G401 (cell line): ENCODE results near the gene OPN1SW. TPM values are rescaled to one million over a fixed set of nuclear protein-coding genes. Genes with fewer than 3 reads are reported as not detected.

Source experiments
- total RNA-seq: library from RNA; depleted of rRNA; stranded (reverse); fragments of >200 nt; shearing (Covaris generic); gene quantifications from 2 replicates; pipeline ENCODE4 v1.2.3, GENCODE V29; 2014; rRNA removed

OPN1SW gene
- total RNA-seq, 1 experiment from 2014 or later, result not detected

Other genes with a start within 250 kb of the OPN1SW start
- 0.81 TPM in 1 of 2 replicates, not detected in the other for gene GARIN1A, start 103.5 kb downstream of the OPN1SW start, total RNA-seq
- 86.0 and 136 TPM in 2 replicates for gene CALU, start 36.4 kb downstream of the OPN1SW start, total RNA-seq
- gene CCDC136, start 16.2 kb upstream of the OPN1SW start, total RNA-seq, result 11.3 and 15.2 TPM in 2 replicates
- 211 and 231 TPM in 2 replicates for gene FLNC, start 54.6 kb upstream of the OPN1SW start, total RNA-seq
- 221 and 246 TPM in 2 replicates for gene ATP6V1F, start 87.1 kb upstream of the OPN1SW start, total RNA-seq
- 2.8 and 4.7 TPM in 2 replicates for gene KCP, start 134.9 kb upstream of the OPN1SW start, total RNA-seq
- gene IRF5, start 162.1 kb upstream of the OPN1SW start, total RNA-seq, result not detected in 2 replicates